Erythroblast (primary cell): Measurements from ENCODE around the gene AKT1S1.

Experiments
- GATA1 ChIP-seq: IDR thresholded peaks from 2 replicates; pipeline ENCODE4 v1.6.1; 2011; ENCODE audit warnings: low read depth, mild to moderate bottlenecking, control low read depth, low read length, moderate library complexity
- POLR2A ChIP-seq: IDR thresholded peaks from 2 replicates; pipeline ENCODE4 v1.6.1; 2011; ENCODE audit warnings: mild to moderate bottlenecking, low read length

GRCh38 chr19:49921871-49922795, 45.0 kb upstream of the AKT1S1 start:
- TF ChIP-seq POLR2A (no peak), GATA1 (no peak)
